ENCODE measurements around the gene DNAH7. TPM values are rescaled to one million over a fixed set of nuclear protein-coding genes. Genes with fewer than 3 reads are reported as not detected.

Gene DNAH7
- total and polyA plus RNA-seq, 2 of the 13 experiments (the other 11 are each of a cell fraction or from before 2014, with no cell fraction given), result 0.09 TPM; not detected in 1

- in situ Hi-C loops (cut with HindIII; ENCODE audit: extremely low pct_ligation_motif_present, low pct_unique_long_range_greater_than_20kb) (no loop called here), intact Hi-C loops (cut with micrococcal nuclease; ENCODE audit: unreplicated experiment) (no loop called here)
- Histone ChIP-seq H4K20me1 (ENCODE audit: insufficient read depth, low read length) (no peaks in the 10 kb centered on the region), H3K4me1 (ENCODE audit: insufficient read depth, low read length) (peaks cover 12% of the 10 kb centered on the region), H3K27me3 (ENCODE audit: control insufficient read depth in 1 of 2, insufficient read depth in 2 of 2, low read length in 2 of 2) (no peaks in the 10 kb centered on the region), H3K9ac (ENCODE audit: insufficient read depth, low read depth, low read length) (no peak overlapping the region), H3K36me3 (replicated peaks in 1 of 2; ENCODE audit: control insufficient read depth in 1 of 2, insufficient read depth in 2 of 2, low read length in 2 of 2) (no peaks in the 10 kb centered on the region), H3K9me3 (ENCODE audit: low read length) (peaks cover 10% of the 10 kb centered on the region), H3K4me2 (ENCODE audit: low read depth, low read length) (no peak overlapping the region), H3K4me3 (replicated peaks in 1 of 3; ENCODE audit: insufficient read depth in 1 of 3, low read depth in 2 of 3, low read length in 3 of 3) (no peak overlapping the region), H3K27ac (ENCODE audit: extremely low read length, insufficient read depth, low read length) (no peak overlapping the region), H2AFZ (ENCODE audit: low read length) (no peak overlapping the region), H3K79me2 (ENCODE audit: insufficient read depth, low read length) (no peaks in the 10 kb centered on the region)
- WGBS (ENCODE audit: low lambda C conversion rate), result 0% methylated on average over 1 of the region's 1 CpG
- DNase-seq (ENCODE audit: low spot score) (peak; percentile 20), ATAC-seq (no peak; the same call in 2 of the 3 replicates), FAIRE-seq (no peak)
- TF ChIP-seq PPARG (CRISPR knock-in tag; conservative IDR thresholded peaks at IDR 0.05), result 0 out of 2 replicates have a peak, but pooled peaks have one; percentile 27
- TF ChIP-seq RARA (CRISPR knock-in tag; IDR thresholded peaks at IDR 0.05), result peak; percentile 48
- 0 out of 2 replicates have a peak, but pooled peaks have one; percentile 27 for TF ChIP-seq BHLHE40 (IDR thresholded peaks at IDR 0.05; ENCODE audit: low read length)
- TF ChIP-seq HDAC1 (CRISPR knock-in tag; IDR thresholded peaks at IDR 0.05), result no peak
- TF ChIP-seq ZSCAN29 (CRISPR knock-in tag; conservative IDR thresholded peaks at IDR 0.05), result no peak
- peak; percentile 57; the same call in 1 of the 2 replicates for TF ChIP-seq HNF4A (CRISPR knock-in tag; IDR thresholded peaks at IDR 0.05)
- TF ChIP-seq ZNF143 (CRISPR knock-in tag; IDR thresholded peaks at IDR 0.05), result no peak
- no peak for TF ChIP-seq ZNF264 (CRISPR knock-in tag; IDR thresholded peaks at IDR 0.05)
- TF ChIP-seq PLSCR1 (CRISPR knock-in tag; IDR thresholded peaks at IDR 0.05; ENCODE audit: borderline replicate concordance), result no peak
- no peak for TF ChIP-seq HOXA9 (CRISPR knock-in tag; IDR thresholded peaks at IDR 0.05; ENCODE audit: borderline replicate concordance)
- TF ChIP-seq TFE3 (CRISPR knock-in tag; IDR thresholded peaks at IDR 0.05), result no peak
- TF ChIP-seq SP4 (CRISPR knock-in tag; IDR thresholded peaks at IDR 0.05), result no peak
- no peak for TF ChIP-seq RBM22 (optimal IDR thresholded peaks at IDR 0.05; ENCODE audit: low read length)
- TF ChIP-seq JARID2 (CRISPR knock-in tag; IDR thresholded peaks at IDR 0.05; ENCODE audit: insufficient replicate concordance), result no peak
- TF ChIP-seq EP300 (IDR thresholded peaks at IDR 0.05; ENCODE audit: low read depth in 2 of 2, low read length in 2 of 2), result 0 out of 4 replicates have a peak, but pooled peaks of 1 of the 2 experiments have one; percentile 13
- no peak for TF ChIP-seq EP300 (CRISPR knock-in tag; IDR thresholded peaks at IDR 0.05; ENCODE audit: borderline replicate concordance)
- BruUV-seq (replicated peaks), result no TSS peak
- CTCF ChIA-PET (ENCODE audit: low intra/inter-chr PET ratio, low total read pairs), result no interaction called here
- POLR2A ChIA-PET, result no interaction called here
These were observed 10.4 kb upstream of the DNAH7 start for GRCh38 chr2:196079052-196079451.

Measured in HepG2 (cell line).